HepG2 (cell line): Measurements from ENCODE around the gene CUL9. TPM values are rescaled to one million over a fixed set of nuclear protein-coding genes. Genes with fewer than 3 reads are reported as not detected.

Experiments used
- ARHGAP35 ChIP-seq: sonication (generic); formaldehyde crosslinking; IDR thresholded peaks from 2 replicates; pipeline ENCODE4 v1.9.0; 2022; ENCODE audit warnings: mild to moderate bottlenecking, inconsistent platforms, moderate library complexity, missing genetic modification reagents, borderline replicate concordance
- ARID4A ChIP-seq: sonication (generic); formaldehyde crosslinking; IDR thresholded peaks from 2 replicates; pipeline ENCODE4 v1.5.0; 2020; ENCODE audit warnings: mild to moderate bottlenecking, missing genetic modification reagents, borderline replicate concordance
- CBFB ChIP-seq: sonication (generic); formaldehyde crosslinking; IDR thresholded peaks from 2 replicates; pipeline ENCODE4 v1.4.0; 2020; ENCODE audit warnings: missing genetic modification reagents
- CBX5 ChIP-seq: sonication (generic); formaldehyde crosslinking; IDR thresholded peaks from 2 replicates; pipeline ENCODE4 v1.4.0; 2020; ENCODE audit warnings: missing genetic modification reagents, borderline replicate concordance
- FOXP1 ChIP-seq, 2 experiments: fragments of 450-650 bp in 1 of 2; IDR thresholded peaks; 2 replicates each; pipeline ENCODE4 v1.6.1; 2017 to 2018; ENCODE audit warnings: antibody characterized with exemption in 1 of 2
- GABPB1 ChIP-seq: IDR thresholded peaks from 2 replicates; pipeline ENCODE4 v1.6.1; 2016; ENCODE audit warnings: mild to moderate bottlenecking, missing genetic modification reagents, moderate library complexity, missing compliant biosample characterization
- GZF1 ChIP-seq: sonication (generic); formaldehyde crosslinking; IDR thresholded peaks from 2 replicates; pipeline ENCODE4 v1.5.1; 2020; ENCODE audit warnings: mild to moderate bottlenecking, missing genetic modification reagents
- JUN ChIP-seq: sonication (generic); formaldehyde crosslinking; IDR thresholded peaks from 2 replicates; pipeline ENCODE4 v1.4.0; 2020; ENCODE audit warnings: mild to moderate bottlenecking, missing genetic modification reagents
- KDM2A ChIP-seq: sonication (generic); formaldehyde crosslinking; IDR thresholded peaks from 2 replicates; pipeline ENCODE4 v1.4.0; 2020; ENCODE audit warnings: low read depth, missing genetic modification reagents, borderline replicate concordance
- KDM3A ChIP-seq: IDR thresholded peaks from 2 replicates; pipeline ENCODE4 v1.6.1; 2018; ENCODE audit warnings: low read depth, missing compliant biosample characterization
- MAX ChIP-seq: IDR thresholded peaks from 2 replicates; pipeline ENCODE4 v1.6.1; 2012; ENCODE audit warnings: inconsistent platforms
- MAZ ChIP-seq, 2 experiments: sonication (generic) in 1 of 2; formaldehyde crosslinking in 1 of 2; IDR thresholded peaks; 2 replicates each; pipeline versions ENCODE4 v1.5.0 to v1.6.1; 2012 to 2020; ENCODE audit warnings: low read depth in 2 of 2, mild to moderate bottlenecking in 2 of 2, borderline replicate concordance in 1 of 2, improper control_type of control experiment in 1 of 2, low read length in 1 of 2, missing genetic modification reagents in 1 of 2, moderate library complexity in 1 of 2
- POLR2A ChIP-seq, 2 experiments: IDR thresholded peaks; 2 replicates each; pipeline ENCODE4 v1.6.1; 2011; ENCODE audit warnings: low read depth in 2 of 2, low read length in 2 of 2, mild to moderate bottlenecking in 1 of 2, moderate library complexity in 1 of 2; ENCODE audit not compliant: insufficient read depth in 1 of 2
- SP2 ChIP-seq: sonication (generic); formaldehyde crosslinking; IDR thresholded peaks from 2 replicates; pipeline ENCODE4 v1.5.1; 2020; ENCODE audit warnings: mild to moderate bottlenecking, missing genetic modification reagents
- TGIF2 ChIP-seq: IDR thresholded peaks from 2 replicates; pipeline ENCODE4 v1.6.1; 2016; ENCODE audit warnings: control low read depth, missing compliant biosample characterization
- ZC3H4 ChIP-seq: sonication (generic); formaldehyde crosslinking; IDR thresholded peaks from 2 replicates; pipeline ENCODE4 v1.4.0; 2020; ENCODE audit warnings: missing genetic modification reagents, borderline replicate concordance
- ZKSCAN5 ChIP-seq: sonication (generic); formaldehyde crosslinking; IDR thresholded peaks from 2 replicates; pipeline ENCODE4 v1.5.1; 2020; ENCODE audit warnings: mild to moderate bottlenecking, missing genetic modification reagents
- ZNF260 ChIP-seq: sonication (generic); formaldehyde crosslinking; IDR thresholded peaks from 2 replicates; pipeline ENCODE4 v1.4.0; 2020; ENCODE audit warnings: missing genetic modification reagents, low read depth, mild to moderate bottlenecking, borderline replicate concordance
- ZNF282 ChIP-seq: fragments of 450-650 bp; IDR thresholded peaks from 2 replicates; pipeline ENCODE4 v1.6.1; 2018; ENCODE audit not compliant: partially characterized antibody
- ZNF354B ChIP-seq: sonication (generic); formaldehyde crosslinking; IDR thresholded peaks from 2 replicates; pipeline ENCODE4 v1.8.0; 2022; ENCODE audit warnings: mild to moderate bottlenecking, missing genetic modification reagents
- ZNF562 ChIP-seq: sonication (generic); formaldehyde crosslinking; IDR thresholded peaks from 2 replicates; pipeline ENCODE4 v1.8.0; 2022; ENCODE audit warnings: missing genetic modification reagents, borderline replicate concordance
- polyA plus RNA-seq, 8 experiments: library from polyadenylated mRNA; depleted of rRNA in 3 of 8; stranded (reverse) in 7 of 8; unstranded in 1 of 8; fragments of >200 nt; fragmentation: Illumina TruSeq in 4 of 8; extraction: Trizol in 4 of 8; gene quantifications; 2 replicates each; pipeline versions ENCODE4 v1.2.1 to v1.2.3, GENCODE V29; 2011 to 2016; ENCODE audit warnings: low read depth in 4 of 8, missing spikeins in 1 of 8, mixed read lengths in 1 of 8; ENCODE audit not compliant: insufficient read depth in 1 of 8
- total RNA-seq, 5 experiments: library from RNA; depleted of rRNA; stranded (reverse); fragments of >200 nt; fragmentation: Illumina TruSeq; extraction: Trizol; gene quantifications; 2 replicates each; pipeline ENCODE4 v1.2.3, GENCODE V29; 2016; ENCODE audit warnings: low read depth in 1 of 5
- TF ChIP-seq, protein P1 (sequence below): IDR thresholded peaks from 2 replicates; pipeline ENCODE4 v1.6.1; 2016; ENCODE audit warnings: missing biosample characterization, missing genetic modification reagents, low read depth
- TF ChIP-seq, protein P2 (sequence below): sonication (generic); formaldehyde crosslinking; IDR thresholded peaks from 2 replicates; pipeline ENCODE4 v1.4.0; 2020; ENCODE audit warnings: mild to moderate bottlenecking, missing genetic modification reagents

CUL9 gene
- total and polyA plus RNA-seq, 2 of the 13 experiments (the other 11 are each of a cell fraction or from before 2014, with no cell fraction given) = 11.4 to 13.7 TPM

- TF ChIP-seq JUN (no peak), TGIF2 (CRISPR knock-in tag) (no peak), ZNF260 (CRISPR knock-in tag) (no peak), ARHGAP35 (no peak), ARID4A (CRISPR knock-in tag) (no peak), GZF1 (CRISPR knock-in tag) (no peak), POLR2A (IDR thresholded peaks at IDR 0.05; ENCODE audit: insufficient read depth in 1 of 2, low read depth in 2 of 2, low read length in 2 of 2) (no peak), FOXP1 (IDR thresholded peaks at IDR 0.05) (no peak), FOXP1 (CRISPR knock-in tag; IDR thresholded peaks at IDR 0.05) (peak; percentile 40; the same call in 1 of the 2 replicates), ZC3H4 (CRISPR knock-in tag) (no peak), KDM2A (CRISPR knock-in tag) (no peak), ZNF354B (CRISPR knock-in tag) (no peak), MAZ (IDR thresholded peaks at IDR 0.05; ENCODE audit: borderline replicate concordance, low read depth, low read length) (no peak), MAZ (CRISPR knock-in tag; IDR thresholded peaks at IDR 0.05; ENCODE audit: low read depth) (no peak), CBFB (no peak), ZNF562 (CRISPR knock-in tag) (no peak), ZKSCAN5 (CRISPR knock-in tag) (no peak), SP2 (CRISPR knock-in tag) (no peak), GABPB1 (CRISPR knock-in tag) (no peak; the same call in 1 of the 2 replicates), MAX (no peak), CBX5 (0 out of 2 replicates have a peak, but pooled peaks have one; percentile 45), ZNF282 (no peak), KDM3A (CRISPR knock-in tag) (no peak)
- TF ChIP-seq, protein P1, sequence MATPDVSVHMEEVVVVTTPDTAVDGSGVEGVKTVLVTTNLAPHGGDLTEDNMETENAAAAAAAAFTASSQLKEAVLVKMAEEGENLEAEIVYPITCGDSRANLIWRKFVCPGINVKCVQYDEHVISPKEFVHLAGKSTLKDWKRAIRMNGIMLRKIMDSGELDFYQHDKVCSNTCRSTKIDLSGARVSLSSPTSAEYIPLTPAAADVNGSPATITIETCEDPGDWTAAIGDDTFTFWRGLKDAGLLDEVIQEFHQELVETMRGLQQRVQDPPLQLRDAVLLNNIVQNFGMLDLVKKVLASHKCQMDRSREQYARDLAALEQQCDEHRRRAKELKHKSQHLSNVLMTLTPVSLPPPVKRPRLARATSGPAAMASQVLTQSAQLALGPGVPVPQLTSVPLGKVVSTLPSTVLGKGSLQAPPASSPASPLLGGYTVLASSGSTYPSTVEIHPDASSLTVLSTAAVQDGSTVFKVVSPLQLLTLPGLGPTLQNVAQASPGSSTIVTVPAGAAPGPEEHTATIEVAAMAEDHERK (CRISPR knock-in tag) = no peak
- TF ChIP-seq, protein P2, sequence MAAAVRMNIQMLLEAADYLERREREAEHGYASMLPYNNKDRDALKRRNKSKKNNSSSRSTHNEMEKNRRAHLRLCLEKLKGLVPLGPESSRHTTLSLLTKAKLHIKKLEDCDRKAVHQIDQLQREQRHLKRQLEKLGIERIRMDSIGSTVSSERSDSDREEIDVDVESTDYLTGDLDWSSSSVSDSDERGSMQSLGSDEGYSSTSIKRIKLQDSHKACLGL (CRISPR knock-in tag) = no peak
These were observed 83.6 kb downstream of the CUL9 start (continued) for GRCh38 chr6:43265564-43265963.
